GM12878 (cell line): ENCODE results near the gene PLEKHM3. TPM values are rescaled to one million over a fixed set of nuclear protein-coding genes. Genes with fewer than 3 reads are reported as not detected.

Experiments used
- ATAC-seq: fragments of 200-7000 bp; cut with Tn5 transposase; 3 replicates; pipeline ENCODE4 v1.9.1; 2020; ENCODE audit warnings: mild to moderate bottlenecking, moderate library complexity
- BruUV-seq: library from RNA; stranded (reverse); fragments of 400-500 nt; replicated peaks from 2 replicates; lab custom pipeline; 2021; lab: Mats Ljungman, UMichigan
- CTCF ChIA-PET: fragments of 300-600 bp; sonication (Branson Sonifier 250); formaldehyde crosslinking; extraction: SDS; loops from one replicate; lab custom pipeline; 2021; ENCODE audit warnings: inconsistent platforms; lab: Yijun Ruan, JAX
- POLR2A ChIA-PET: fragments of 350-600 bp; formaldehyde crosslinking; extraction: SDS; loops from one replicate; lab custom pipeline; 2021; ENCODE audit warnings: inconsistent platforms; lab: Charles Lee
- RAD21 ChIA-PET: fragments of 300-600 bp; sonication (Branson Sonifier 250); formaldehyde crosslinking; loops from one replicate; lab custom pipeline; 2023; ENCODE audit warnings: antibody characterized with exemption; ENCODE audit not compliant: unreplicated experiment; lab: Charles Lee
- SMC1A ChIA-PET: fragments of 300-600 bp; sonication (Branson Sonifier 250); formaldehyde crosslinking; loops from one replicate; lab custom pipeline; 2023; ENCODE audit not compliant: unreplicated experiment, uncharacterized antibody; lab: Charles Lee
- DNase-seq: peaks from one replicate; pipeline ENCODE4 v3.0.0-alpha.2; 2011; ENCODE audit warnings: low read depth, low spot score
- FAIRE-seq: peaks from 3 replicates; lab custom pipeline; 2011; peaks lifted over from hg19 to GRCh38; lab: Jason Lieb, UNC
- H2AFZ ChIP-seq: 2 replicates; pipeline ENCODE4 v1.6.0; 2011; ENCODE audit warnings: low read depth, low read length, control low read depth; ENCODE audit not compliant: control insufficient read depth
- H3K27ac ChIP-seq: 2 replicates; pipeline ENCODE4 v1.5.1; 2011; ENCODE audit warnings: control low read depth; ENCODE audit not compliant: control insufficient read depth, insufficient read depth
- H3K27me3 ChIP-seq, 2 experiments: replicated peaks in 1 of 2; 2 replicates each; pipeline versions ENCODE4 v1.6.0 to v1.6.1; 2011; ENCODE audit warnings: low read length in 1 of 2; ENCODE audit not compliant: control insufficient read depth in 2 of 2, insufficient read depth in 2 of 2
- H3K36me3 ChIP-seq, 2 experiments: 2 replicates each; pipeline ENCODE4 v1.5.1; 2011; ENCODE audit warnings: low read length in 1 of 2; ENCODE audit not compliant: control insufficient read depth in 2 of 2, insufficient read depth in 2 of 2
- H3K4me1 ChIP-seq: 2 replicates; pipeline ENCODE4 v1.6.1; 2011; ENCODE audit warnings: mild to moderate bottlenecking, low read length, moderate library complexity, mixed read lengths; ENCODE audit not compliant: control insufficient read depth, insufficient read depth
- H3K4me2 ChIP-seq: 2 replicates; pipeline ENCODE4 v1.6.0; 2011; ENCODE audit warnings: control low read depth; ENCODE audit not compliant: control insufficient read depth, insufficient read depth
- H3K4me3 ChIP-seq: fragments of 200-600 bp; sonication (generic); 2 replicates; pipeline ENCODE4 v1.5.1; 2016
- H3K79me2 ChIP-seq: 2 replicates; pipeline ENCODE4 v1.6.0; 2011; ENCODE audit warnings: low read length; ENCODE audit not compliant: control insufficient read depth, insufficient read depth
- H3K9ac ChIP-seq: 2 replicates; pipeline ENCODE4 v1.8.0; 2011; ENCODE audit warnings: low read length, control low read depth, mixed read lengths; ENCODE audit not compliant: control insufficient read depth, insufficient read depth
- H3K9me3 ChIP-seq: replicated peaks from 3 replicates; pipeline ENCODE4 v1.5.1; 2011; ENCODE audit warnings: mild to moderate bottlenecking, low read length; ENCODE audit not compliant: control insufficient read depth, insufficient read depth
- H4K20me1 ChIP-seq: 2 replicates; pipeline ENCODE4 v1.6.0; 2011; ENCODE audit not compliant: control insufficient read depth, insufficient read depth
- BCL3 ChIP-seq: IDR thresholded peaks from 2 replicates; pipeline ENCODE4 v1.6.1; 2011; ENCODE audit warnings: borderline replicate concordance, low read depth, mild to moderate bottlenecking, moderate library complexity, low read length; ENCODE audit not compliant: insufficient read depth, poor library complexity, severe bottlenecking
- CBX3 ChIP-seq: fragments of 200-600 bp; sonication (generic); IDR thresholded peaks from 2 replicates; pipeline ENCODE4 v1.6.1; 2016; ENCODE audit warnings: low read depth, borderline replicate concordance
- CBX5 ChIP-seq: sonication (generic); IDR thresholded peaks from 2 replicates; pipeline ENCODE4 v1.6.1; 2016; ENCODE audit warnings: low read depth, moderate library complexity, mild to moderate bottlenecking, inconsistent platforms
- CUX1 ChIP-seq: IDR thresholded peaks from 2 replicates; pipeline ENCODE4 v1.6.1; 2012; ENCODE audit warnings: improper control_type of control experiment, low read depth, low read length; ENCODE audit not compliant: insufficient replicate concordance
- GATAD2B ChIP-seq: fragments of 450-650 bp; conservative IDR thresholded peaks from 2 replicates; pipeline ENCODE4 v1.6.1; 2017; ENCODE audit warnings: low read depth, mild to moderate bottlenecking, moderate library complexity
- NFYB ChIP-seq: IDR thresholded peaks from 2 replicates; pipeline ENCODE4 v1.6.1; 2011; ENCODE audit warnings: low read depth, mild to moderate bottlenecking, low read length, improper control_type of control experiment, moderate library complexity; ENCODE audit not compliant: insufficient read depth
- RUNX3 ChIP-seq: IDR thresholded peaks from 2 replicates; pipeline ENCODE4 v1.6.1; 2012; ENCODE audit warnings: low read length, inconsistent platforms
- SIX5 ChIP-seq: IDR thresholded peaks from 2 replicates; pipeline ENCODE4 v1.6.1; 2011; ENCODE audit warnings: mild to moderate bottlenecking, low read depth, low read length, moderate library complexity; ENCODE audit not compliant: severe bottlenecking
- SREBF1 ChIP-seq: IDR thresholded peaks from 2 replicates; pipeline ENCODE4 v1.6.1; 2012; ENCODE audit warnings: mild to moderate bottlenecking, low read length
- WRNIP1 ChIP-seq: IDR thresholded peaks from 2 replicates; pipeline ENCODE4 v1.6.1; 2011; ENCODE audit warnings: low read depth, low read length, improper control_type of control experiment, borderline replicate concordance
- ZBTB11 ChIP-seq: fragments of 450-650 bp; formaldehyde crosslinking; IDR thresholded peaks from 2 replicates; pipeline ENCODE4 v1.5.0; 2022; ENCODE audit warnings: mild to moderate bottlenecking, missing genetic modification characterization
- ZSCAN29 ChIP-seq: fragments of 450-650 bp; IDR thresholded peaks from 2 replicates; pipeline ENCODE4 v1.6.1; 2017; ENCODE audit warnings: mild to moderate bottlenecking, moderate library complexity
- WGBS: methylation state at CpG from one replicate; pipeline ENCODE4 v1.1.6; 2016; ENCODE audit warnings: low lambda C conversion rate; ENCODE audit not compliant: insufficient replicate concordance, insufficient coverage; ENCODE audit errors: missing lambda C conversion rate; 5-methylcytosine and 5-hydroxymethylcytosine counted together
- in situ Hi-C: fragments of 300-500 bp; cut with MboI; formaldehyde crosslinking; loops from 9 replicates; pipeline ENCODE4 v1.14.3; 2018; ENCODE audit warnings: mixed read lengths
- intact Hi-C: fragments of 100-400 bp; cut with micrococcal nuclease; formaldehyde crosslinking; loops from one replicate; pipeline ENCODE4 v1.14.2; 2022; ENCODE audit not compliant: unreplicated experiment
- polyA plus RNA-seq, 11 experiments: library from polyadenylated mRNA; depleted of rRNA in 4 of 11; unstranded in 6 of 11; stranded (reverse) in 5 of 11; fragments of >200 nt; fragmentation: Nextera tagmentation in 4 of 11; fragmentation: Illumina TruSeq in 1 of 11; extraction: Ambion mirVana in 4 of 11; extraction: Trizol in 1 of 11; gene quantifications; 1 replicate in 1 of 11; 2 replicates in 10 of 11; pipeline versions ENCODE4 v1.2.1 to v1.2.3, GENCODE V29; 2011 to 2016; ENCODE audit warnings: inconsistent platforms in 2 of 11, missing spikeins in 2 of 11, low read depth in 1 of 11
- total RNA-seq, 4 experiments: library from RNA; depleted of rRNA in 3 of 4; stranded (reverse); fragments of >200 nt in 3 of 4; fragmentation: Illumina TruSeq in 1 of 4; extraction: Trizol in 1 of 4; gene quantifications; 2 replicates each; pipeline versions ENCODE4 v1.2.1 to v1.2.3, GENCODE V29; 2013 to 2021

The PLEKHM3 gene
- total and polyA plus RNA-seq, 10 of the 15 experiments (the other 5 are each of a cell fraction or from before 2014, with no cell fraction given): 1.4 to 5.6 (median 3.0) TPM

- no peaks in the 10 kb centered on the region for H3K27me3 ChIP-seq
- CTCF ChIA-PET: interaction anchor here (0.7 to 10.2 kb wide), 12 partner anchors 18 to 344 kb away, joined by 3 to 183 read pairs (median 4); partner anchors contain the start of genes METTL21A and PLEKHM3
- no peak for FAIRE-seq
- intact Hi-C loops: loop anchor here (5.0 kb wide), 2 partner anchors 92 to 343 kb away; partner anchors contain the start of gene METTL21A
- BruUV-seq: no TSS peak
- no peak overlapping the region for H3K27ac ChIP-seq
- H3K4me2 ChIP-seq: no peak overlapping the region
- H3K9me3 ChIP-seq: no peaks in the 10 kb centered on the region
- SMC1A ChIA-PET: interaction anchor here (1.1 to 16.1 kb wide), 11 partner anchors 11 to 342 kb away, joined by 3 to 190 read pairs (median 7); no protein-coding TSS in a partner anchor
- H4K20me1 ChIP-seq: no peaks in the 10 kb centered on the region
- H3K9ac ChIP-seq: no peak overlapping the region
- no peak overlapping the region for H3K4me3 ChIP-seq
- POLR2A ChIA-PET: interaction anchor here (1.1 kb wide), 1 partner anchor 200 kb away, joined by 3 read pairs; no protein-coding TSS in a partner anchor
- H2AFZ ChIP-seq: no peak overlapping the region
- ATAC-seq: no peak; the same call in 1 of the 3 replicates
- 79% methylated on average over 3 of the region's 3 CpGs for WGBS
- RAD21 ChIA-PET: interaction anchor here (0.6 to 8.8 kb wide), 10 partner anchors 34 to 343 kb away, joined by 3 to 115 read pairs (median 4); no protein-coding TSS in a partner anchor
- DNase-seq: no peak
- no peaks in the 10 kb centered on the region for H3K79me2 ChIP-seq
- H3K4me1 ChIP-seq: 0 out of 2 replicates have a peak, but pooled peaks cover 3% of the 10 kb centered on the region
- in situ Hi-C loops: loop anchor here (10.0 kb wide), 1 partner anchor 225 kb away; no protein-coding TSS in a partner anchor
- no peaks in the 10 kb centered on the region for H3K36me3 ChIP-seq
- TF ChIP-seq GATAD2B (no peak), SIX5 (no peak), ZSCAN29 (no peak), RUNX3 (no peak), CBX3 (no peak), NFYB (no peak), ZBTB11 (CRISPR knock-in tag) (no peak), BCL3 (no peak), WRNIP1 (no peak), CUX1 (no peak), CBX5 (no peak), SREBF1 (no peak)
Observed at GRCh38 chr2:207970147-207970825, 55.0 kb downstream of the PLEKHM3 start.
